Astrocyte (in vitro differentiated cells and primary cell): ENCODE measurements around the gene PHC2. TPM values are rescaled to one million over a fixed set of nuclear protein-coding genes. Genes with fewer than 3 reads are reported as not detected.
"Not testable (repeated sequence)": the region's sequence is repeated elsewhere in the genome, so short reads cannot be mapped to it uniquely, and the experiment has no call there.

ENCODE experiments used
- DNase-seq: peaks from one replicate; pipeline ENCODE4 v3.0.0-alpha.2; 2010; ENCODE audit warnings: low read depth
- FAIRE-seq: peaks from 2 replicates; lab custom pipeline; 2011; peaks lifted over from hg19 to GRCh38; lab: Jason Lieb, UNC
- H2AFZ ChIP-seq: 2 replicates; pipeline ENCODE4 v1.6.0; 2012; ENCODE audit warnings: low read depth, low read length, inconsistent platforms
- H3K27ac ChIP-seq: 2 replicates; pipeline ENCODE4 v1.5.1; 2011; ENCODE audit warnings: low read depth, low read length, inconsistent platforms
- H3K27me3 ChIP-seq: 2 replicates; pipeline ENCODE4 v1.6.0; 2011; ENCODE audit warnings: low read length, inconsistent platforms; ENCODE audit not compliant: insufficient read depth
- H3K36me3 ChIP-seq: 2 replicates; pipeline ENCODE4 v1.5.1; 2011; ENCODE audit warnings: low read length, inconsistent platforms; ENCODE audit not compliant: insufficient read depth
- H3K4me1 ChIP-seq: 2 replicates; pipeline ENCODE4 v1.5.1; 2011; ENCODE audit warnings: low read length, inconsistent platforms; ENCODE audit not compliant: insufficient read depth
- H3K4me2 ChIP-seq: 2 replicates; pipeline ENCODE4 v1.6.0; 2012; ENCODE audit warnings: low read length, inconsistent platforms
- H3K4me3 ChIP-seq: 2 replicates; pipeline ENCODE4 v1.5.1; 2011; ENCODE audit warnings: low read depth, mild to moderate bottlenecking, low read length, inconsistent platforms; ENCODE audit not compliant: insufficient read depth
- H3K79me2 ChIP-seq: 2 replicates; pipeline ENCODE4 v1.6.0; 2012; ENCODE audit warnings: mild to moderate bottlenecking, low read length, inconsistent platforms; ENCODE audit not compliant: insufficient read depth
- H3K9ac ChIP-seq: 2 replicates; pipeline ENCODE4 v1.6.0; 2012; ENCODE audit warnings: mild to moderate bottlenecking, low read length, inconsistent platforms
- H3K9me3 ChIP-seq: 2 replicates; pipeline ENCODE4 v1.5.1; 2012; ENCODE audit warnings: low read depth, mild to moderate bottlenecking, low read length, inconsistent platforms; ENCODE audit not compliant: insufficient read depth
- H4K20me1 ChIP-seq: 2 replicates; pipeline ENCODE4 v1.6.0; 2012; ENCODE audit warnings: low read length, inconsistent platforms; ENCODE audit not compliant: insufficient read depth
- H3K27ac Mint-ChIP-seq: one replicate; pipeline ENCODE4 v1.8.0; 2021; ENCODE audit warnings: mild to moderate bottlenecking, mixed read lengths; ENCODE audit not compliant: unreplicated experiment
- H3K27me3 Mint-ChIP-seq: one replicate; pipeline ENCODE4 v1.8.0; 2021; ENCODE audit warnings: low read depth, mixed read lengths; ENCODE audit not compliant: unreplicated experiment
- H3K36me3 Mint-ChIP-seq: one replicate; pipeline ENCODE4 v1.8.0; 2021; ENCODE audit warnings: low read depth, mixed read lengths; ENCODE audit not compliant: unreplicated experiment
- H3K4me1 Mint-ChIP-seq: one replicate; pipeline ENCODE4 v1.8.0; 2021; ENCODE audit warnings: low read depth, mixed read lengths; ENCODE audit not compliant: unreplicated experiment
- H3K4me3 Mint-ChIP-seq: one replicate; pipeline ENCODE4 v1.8.0; 2021; ENCODE audit warnings: mild to moderate bottlenecking, moderate library complexity, mixed read lengths; ENCODE audit not compliant: unreplicated experiment
- H3K9me3 Mint-ChIP-seq: one replicate; pipeline ENCODE4 v1.8.0; 2021; ENCODE audit warnings: mild to moderate bottlenecking, mixed read lengths; ENCODE audit not compliant: unreplicated experiment
- EZH2 ChIP-seq: IDR thresholded peaks from 2 replicates; pipeline ENCODE4 v1.6.1; 2012; ENCODE audit warnings: mild to moderate bottlenecking, low read length, inconsistent platforms; ENCODE audit not compliant: insufficient read depth
- total RNA-seq: library from RNA; stranded (reverse); gene quantifications from 2 replicates; pipeline ENCODE4 v1.2.1, GENCODE V29; 2021
- TF ChIP-seq, protein P1 (sequence below): IDR thresholded peaks from 2 replicates; pipeline ENCODE4 v1.5.1; 2011; ENCODE audit warnings: low read depth, mild to moderate bottlenecking, inconsistent platforms, low read length, moderate library complexity; ENCODE audit not compliant: insufficient read depth

PHC2 gene
- total RNA-seq, 1 donor from 2014 or later: 113 TPM

DNA sequence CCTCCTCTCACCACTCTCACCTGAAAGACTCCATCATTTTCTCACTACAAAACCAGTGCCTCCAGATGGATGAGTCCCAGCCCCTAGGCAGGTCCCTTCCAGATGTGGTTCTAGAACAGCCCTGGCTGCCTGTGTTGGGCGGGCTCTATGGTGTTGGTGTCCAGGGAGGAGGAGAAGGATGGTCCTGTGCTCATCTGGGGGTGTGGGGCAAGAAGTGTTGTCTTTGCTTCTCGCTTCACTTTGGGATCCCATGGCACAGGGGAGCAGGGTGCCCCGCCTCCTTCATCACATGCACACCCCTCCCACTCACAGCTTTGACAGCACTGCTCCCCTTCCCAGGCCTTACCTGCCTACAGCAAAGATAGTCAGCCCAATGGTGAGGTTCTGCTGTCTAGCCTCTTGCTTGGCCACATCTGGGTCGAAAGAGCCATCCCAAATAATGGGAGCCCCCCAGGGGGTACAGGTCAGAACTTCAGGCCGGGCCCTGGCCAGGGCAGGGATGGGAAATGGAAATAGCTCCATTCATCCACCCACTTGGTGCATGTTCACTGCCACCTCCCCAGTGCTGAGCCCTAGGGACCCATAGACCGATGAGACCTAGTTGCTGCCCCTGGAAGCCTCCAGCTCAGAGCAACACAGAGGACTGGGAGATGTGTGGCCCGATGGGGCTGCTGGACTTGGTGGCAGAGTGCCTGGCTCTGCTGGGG lies 119.0 kb downstream of the PHC2 start:
- DNase-seq (no peak), FAIRE-seq (no peak)
- Histone ChIP-seq H3K27me3 (no peaks in the 10 kb centered on the region), H3K36me3 (no peaks in the 10 kb centered on the region), H3K4me3 (no peak overlapping the region), H2AFZ (no peak overlapping the region), H3K9ac (no peak overlapping the region), H3K9me3 (no peaks in the 10 kb centered on the region), H4K20me1 (no peaks in the 10 kb centered on the region), H3K79me2 (no peaks in the 10 kb centered on the region), H3K4me2 (no peak overlapping the region), H3K27ac (no peak overlapping the region), H3K4me1 (peaks cover 3% of the 10 kb centered on the region)
- peaks cover 4% of the 10 kb centered on the region for H3K9me3 Mint-ChIP-seq
- no peak overlapping the region for H3K27ac Mint-ChIP-seq
- H3K4me1 Mint-ChIP-seq: peaks cover 13% of the 10 kb centered on the region
- H3K4me3 Mint-ChIP-seq: no peak overlapping the region
- peaks cover 7% of the 10 kb centered on the region for H3K36me3 Mint-ChIP-seq
- TF ChIP-seq, protein P1, sequence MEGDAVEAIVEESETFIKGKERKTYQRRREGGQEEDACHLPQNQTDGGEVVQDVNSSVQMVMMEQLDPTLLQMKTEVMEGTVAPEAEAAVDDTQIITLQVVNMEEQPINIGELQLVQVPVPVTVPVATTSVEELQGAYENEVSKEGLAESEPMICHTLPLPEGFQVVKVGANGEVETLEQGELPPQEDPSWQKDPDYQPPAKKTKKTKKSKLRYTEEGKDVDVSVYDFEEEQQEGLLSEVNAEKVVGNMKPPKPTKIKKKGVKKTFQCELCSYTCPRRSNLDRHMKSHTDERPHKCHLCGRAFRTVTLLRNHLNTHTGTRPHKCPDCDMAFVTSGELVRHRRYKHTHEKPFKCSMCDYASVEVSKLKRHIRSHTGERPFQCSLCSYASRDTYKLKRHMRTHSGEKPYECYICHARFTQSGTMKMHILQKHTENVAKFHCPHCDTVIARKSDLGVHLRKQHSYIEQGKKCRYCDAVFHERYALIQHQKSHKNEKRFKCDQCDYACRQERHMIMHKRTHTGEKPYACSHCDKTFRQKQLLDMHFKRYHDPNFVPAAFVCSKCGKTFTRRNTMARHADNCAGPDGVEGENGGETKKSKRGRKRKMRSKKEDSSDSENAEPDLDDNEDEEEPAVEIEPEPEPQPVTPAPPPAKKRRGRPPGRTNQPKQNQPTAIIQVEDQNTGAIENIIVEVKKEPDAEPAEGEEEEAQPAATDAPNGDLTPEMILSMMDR: no peak
- no peak for TF ChIP-seq EZH2
- peaks cover 19% of the 10 kb centered on the region for H3K27me3 Mint-ChIP-seq

DNA sequence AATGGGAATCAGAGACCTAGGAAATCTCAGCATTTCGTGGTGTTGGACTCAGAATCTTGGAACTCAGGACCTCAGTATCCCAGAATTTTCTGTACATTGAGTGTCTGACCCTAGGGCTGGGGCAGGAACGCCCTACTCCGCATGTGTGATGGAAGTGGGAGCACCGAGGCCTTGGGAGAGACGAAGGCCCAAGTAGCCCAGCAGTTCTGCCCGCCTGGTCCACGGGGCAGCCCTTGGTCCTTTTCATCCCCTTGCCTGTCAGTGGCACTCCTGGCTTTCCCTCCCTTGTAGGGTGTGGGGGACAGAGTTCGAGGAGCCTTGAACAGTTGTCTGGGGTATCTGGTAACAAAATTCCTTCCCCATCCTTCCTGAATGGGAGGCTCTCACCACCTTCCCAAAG lies 120.2 kb downstream of the PHC2 start:
- Mint-ChIP-seq H3K27ac (no peak overlapping the region), H3K9me3 (peaks cover 4% of the 10 kb centered on the region), H3K27me3 (peaks cover 17% of the 10 kb centered on the region), H3K36me3 (peaks cover 7% of the 10 kb centered on the region), H3K4me3 (no peak overlapping the region), H3K4me1 (peaks cover 3% of the 10 kb centered on the region)
- H3K9ac ChIP-seq: no peak overlapping the region
- no peak overlapping the region for H2AFZ ChIP-seq
- H3K27ac ChIP-seq: no peak overlapping the region
- H3K4me2 ChIP-seq: no peak overlapping the region
- H3K79me2 ChIP-seq: no peaks in the 10 kb centered on the region
- H3K4me1 ChIP-seq: peaks cover 11% of the 10 kb centered on the region
- H3K36me3 ChIP-seq: no peaks in the 10 kb centered on the region
- no peaks in the 10 kb centered on the region for H3K9me3 ChIP-seq
- H3K27me3 ChIP-seq: no peaks in the 10 kb centered on the region
- DNase-seq (no peak), FAIRE-seq (no peak)
- no peaks in the 10 kb centered on the region for H4K20me1 ChIP-seq
- TF ChIP-seq, protein P1: no peak
- TF ChIP-seq EZH2: no peak
- H3K4me3 ChIP-seq: no peak overlapping the region

DNA sequence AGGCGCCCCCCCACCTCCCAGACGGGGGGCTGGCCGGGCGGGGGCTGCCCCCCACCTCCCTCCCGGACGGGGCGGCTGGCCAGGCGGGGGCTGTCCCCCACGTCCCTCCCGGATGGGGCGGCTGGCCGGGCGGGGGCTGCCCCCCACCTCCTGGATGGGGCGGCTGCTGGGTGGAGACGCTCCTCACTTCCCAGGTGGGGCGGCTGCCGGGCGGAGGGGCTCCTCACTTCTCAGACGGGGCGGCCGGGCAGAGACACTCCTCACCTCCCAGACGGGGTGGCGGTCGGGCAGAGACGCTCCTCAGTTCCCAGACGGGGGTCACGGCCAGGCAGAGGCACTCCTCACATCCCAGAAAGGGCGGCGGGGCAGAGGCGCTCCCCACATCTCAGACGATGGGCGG lies 121.5 kb downstream of the PHC2 start:
- H3K79me2 ChIP-seq, H3K4me3 ChIP-seq, H3K4me1 Mint-ChIP-seq, H4K20me1 ChIP-seq, H3K27ac Mint-ChIP-seq, FAIRE-seq, H3K27me3 ChIP-seq, H3K27ac ChIP-seq, H3K9me3 ChIP-seq, DNase-seq, H3K4me3 Mint-ChIP-seq, H2AFZ ChIP-seq, H3K36me3 Mint-ChIP-seq, H3K9ac ChIP-seq, H3K36me3 ChIP-seq, H3K9me3 Mint-ChIP-seq, H3K4me2 ChIP-seq: not testable (repeated sequence)
- peaks cover 11% of the 10 kb centered on the region for H3K4me1 ChIP-seq
- peaks cover 15% of the 10 kb centered on the region for H3K27me3 Mint-ChIP-seq
